ENCODE data around the gene ADAMTSL3. TPM values are rescaled to one million over a fixed set of nuclear protein-coding genes. Genes with fewer than 3 reads are reported as not detected.

The ADAMTSL3 gene
- total RNA-seq, 1 experiment from 2014 or later, result 0.05 TPM

- no peaks in the 10 kb centered on the region for H3K4me1 ChIP-seq (ENCODE audit: control insufficient read depth in 1 of 2, insufficient read depth in 2 of 2, low read length in 2 of 2)
- H3K27ac ChIP-seq (ENCODE audit: low read depth, low read length), result no peak overlapping the region
- RAD21 ChIA-PET (ENCODE audit: low non-redundant PET in 1 of 2, low total read pairs in 2 of 2, uncharacterized antibody in 2 of 2, unreplicated experiment in 2 of 2), result no interaction called here
- H3K9me3 ChIP-seq (ENCODE audit: control insufficient read depth in 1 of 2, insufficient read depth in 1 of 2, low read depth in 1 of 2, low read length in 2 of 2), result no peaks in the 10 kb centered on the region
- no peak overlapping the region for H3K9ac ChIP-seq (ENCODE audit: low read length)
- no TSS peak for BruUV-seq (replicated peaks)
- POLR2A ChIA-PET, result no interaction called here
- H4K20me1 ChIP-seq (ENCODE audit: insufficient read depth), result no peaks in the 10 kb centered on the region
- H3K9me2 ChIP-seq (ENCODE audit: insufficient read depth), result no peaks in the 10 kb centered on the region
- peaks cover 18% of the 10 kb centered on the region; the same call in 1 of the 2 replicates for H3K27me3 ChIP-seq (ENCODE audit: insufficient read depth, low read length)
- H3K4me2 ChIP-seq (ENCODE audit: low read length), result no peak overlapping the region
- H3K36me3 ChIP-seq (ENCODE audit: control insufficient read depth in 1 of 2, insufficient read depth in 2 of 2, low read length in 2 of 2), result no peaks in the 10 kb centered on the region
- intact Hi-C loops (cut with micrococcal nuclease), result no loop called here
- ATAC-seq, result no peak
- no peak for TF ChIP-seq ZNF274 (IDR thresholded peaks at IDR 0.05; ENCODE audit: low read depth, low read length)
- no peak for TF ChIP-seq FOSL1 (IDR thresholded peaks at IDR 0.05; ENCODE audit: low read depth)
- TF ChIP-seq JUND (IDR thresholded peaks at IDR 0.05), result no peak
- TF ChIP-seq EZH2 (IDR thresholded peaks at IDR 0.05), result no peak
- TF ChIP-seq, protein P1, sequence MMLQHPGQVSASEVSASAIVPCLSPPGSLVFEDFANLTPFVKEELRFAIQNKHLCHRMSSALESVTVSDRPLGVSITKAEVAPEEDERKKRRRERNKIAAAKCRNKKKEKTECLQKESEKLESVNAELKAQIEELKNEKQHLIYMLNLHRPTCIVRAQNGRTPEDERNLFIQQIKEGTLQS (IDR thresholded peaks at IDR 0.05), result no peak
- no peak for TF ChIP-seq YY1 (IDR thresholded peaks at IDR 0.05; ENCODE audit: extremely low read depth, insufficient replicate concordance, low read depth, low read length)
- TF ChIP-seq ZBTB33 (IDR thresholded peaks at IDR 0.05; ENCODE audit: extremely low read depth, insufficient replicate concordance, low read length), result no peak
- TF ChIP-seq, protein P2, sequence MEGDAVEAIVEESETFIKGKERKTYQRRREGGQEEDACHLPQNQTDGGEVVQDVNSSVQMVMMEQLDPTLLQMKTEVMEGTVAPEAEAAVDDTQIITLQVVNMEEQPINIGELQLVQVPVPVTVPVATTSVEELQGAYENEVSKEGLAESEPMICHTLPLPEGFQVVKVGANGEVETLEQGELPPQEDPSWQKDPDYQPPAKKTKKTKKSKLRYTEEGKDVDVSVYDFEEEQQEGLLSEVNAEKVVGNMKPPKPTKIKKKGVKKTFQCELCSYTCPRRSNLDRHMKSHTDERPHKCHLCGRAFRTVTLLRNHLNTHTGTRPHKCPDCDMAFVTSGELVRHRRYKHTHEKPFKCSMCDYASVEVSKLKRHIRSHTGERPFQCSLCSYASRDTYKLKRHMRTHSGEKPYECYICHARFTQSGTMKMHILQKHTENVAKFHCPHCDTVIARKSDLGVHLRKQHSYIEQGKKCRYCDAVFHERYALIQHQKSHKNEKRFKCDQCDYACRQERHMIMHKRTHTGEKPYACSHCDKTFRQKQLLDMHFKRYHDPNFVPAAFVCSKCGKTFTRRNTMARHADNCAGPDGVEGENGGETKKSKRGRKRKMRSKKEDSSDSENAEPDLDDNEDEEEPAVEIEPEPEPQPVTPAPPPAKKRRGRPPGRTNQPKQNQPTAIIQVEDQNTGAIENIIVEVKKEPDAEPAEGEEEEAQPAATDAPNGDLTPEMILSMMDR (IDR thresholded peaks at IDR 0.05 in 2 of 3, conservative IDR thresholded peaks at IDR 0.05 in 1 of 3; ENCODE audit: borderline replicate concordance in 1 of 3, insufficient read depth in 1 of 3, low read depth in 2 of 3, low read length in 2 of 3), result no peak
- no peak for TF ChIP-seq ELF1 (IDR thresholded peaks at IDR 0.05; ENCODE audit: borderline replicate concordance, low read depth)
- TF ChIP-seq TCF7L2 (IDR thresholded peaks at IDR 0.05; ENCODE audit: borderline replicate concordance, extremely low read depth, insufficient read depth, insufficient read length), result no peak
- no peak for TF ChIP-seq RAD21 (IDR thresholded peaks at IDR 0.05; ENCODE audit: low read depth)
- no peak for TF ChIP-seq ZFX (IDR thresholded peaks at IDR 0.05)
- no peak for TF ChIP-seq SIN3A (IDR thresholded peaks at IDR 0.05; ENCODE audit: low read depth)
- no peak for TF ChIP-seq CEBPB (IDR thresholded peaks at IDR 0.05; ENCODE audit: low read depth)
- no peak for TF ChIP-seq POLR2AphosphoS5 (IDR thresholded peaks at IDR 0.05; ENCODE audit: low read depth, low read length)
- TF ChIP-seq EGR1 (IDR thresholded peaks at IDR 0.05; ENCODE audit: low read depth), result no peak
- no peak for TF ChIP-seq EZH2phosphoT487 (IDR thresholded peaks at IDR 0.05; ENCODE audit: borderline replicate concordance)
- no peaks in the 10 kb centered on the region for H3K79me2 ChIP-seq (ENCODE audit: insufficient read depth, low read length)
- H3K4me3 ChIP-seq (replicated peaks in 1 of 2; ENCODE audit: low read depth in 1 of 2, low read length in 2 of 2), result no peak overlapping the region
- no peak for DNase-seq (ENCODE audit: low read depth, low spot score)
- no peak overlapping the region for H2AFZ ChIP-seq (ENCODE audit: low read depth, low read length, poor library complexity, severe bottlenecking)
- CTCF ChIA-PET, result interaction anchor here (1.1 kb wide), 1 partner anchor 13 kb away, joined by 4 read pairs; no protein-coding TSS in a partner anchor
Observed at GRCh38 chr15:84022516-84022915, 368.6 kb downstream of the ADAMTSL3 start.

All from HCT116 (cell line).